Measurements from ENCODE around the gene TBL3.
A peak's percentile ranks its signal among the peaks of the same experiment; 100 is the strongest.

Gene TBL3

GRCh38 chr16:2015947-2016208 lies 44.0 kb downstream of the TBL3 start:
- H3K36me3 ChIP-seq (ENCODE audit: control insufficient read depth in 1 of 2, insufficient read depth in 2 of 2, low read length in 2 of 2) = no peaks in the 10 kb centered on the region
- H3K27ac ChIP-seq (ENCODE audit: low read length) = no peak overlapping the region
- H3K4me1 ChIP-seq (ENCODE audit: control insufficient read depth in 1 of 2, insufficient read depth in 2 of 2, low read length in 2 of 2) = peaks cover 0 to 15% of the 10 kb centered on the region in 2 donors

GRCh38 chr16:2016407-2016922 lies 44.6 kb downstream of the TBL3 start:
- Histone ChIP-seq H3K9me3 (ENCODE audit: control insufficient read depth in 1 of 2, low read length in 2 of 2) (no peaks in the 10 kb centered on the region), H3K27me3 (ENCODE audit: low read depth, low read length) (peaks cover 5% of the 10 kb centered on the region)

More at GRCh38 chr16:2015947-2016208, 44.0 kb downstream of the TBL3 start:
- no peak overlapping the region for H3K4me3 ChIP-seq (ENCODE audit: low read depth in 1 of 2, low read length in 2 of 2)
- peaks cover 5% of the 10 kb centered on the region for H3K27me3 ChIP-seq (ENCODE audit: low read depth, low read length)
- no peaks in the 10 kb centered on the region for H3K9me3 ChIP-seq (ENCODE audit: control insufficient read depth in 1 of 2, low read length in 2 of 2)

DNA sequence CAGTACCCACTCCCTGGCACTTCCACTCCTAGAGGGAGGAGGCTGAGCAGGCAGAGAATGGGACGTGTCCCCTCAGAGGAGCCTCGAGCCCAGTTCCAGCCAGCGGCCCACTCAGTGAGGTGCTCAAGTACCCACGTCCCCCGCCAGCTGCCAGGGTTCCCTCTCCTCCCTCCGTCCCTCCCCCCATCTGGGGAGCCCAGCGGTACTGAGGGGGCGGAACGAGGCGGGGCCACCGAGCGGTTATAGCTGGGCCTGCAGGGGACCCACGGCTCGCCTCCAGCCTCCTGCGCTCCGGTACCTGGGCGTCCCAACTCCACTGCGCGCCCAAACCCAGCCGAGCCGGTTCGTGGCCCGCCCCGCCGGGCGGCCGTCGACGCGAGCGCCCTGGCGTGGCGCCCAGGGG lies 47.7 kb downstream of the TBL3 start, which contains the start of gene NPW:
Gene NPW, plus strand, starts transcription at position 268 of the 403 bp plus-strand sequence.
- Histone ChIP-seq H3K27me3 (ENCODE audit: low read depth, low read length) (peaks cover 5% of the 10 kb centered on the region), H3K36me3 (ENCODE audit: control insufficient read depth in 1 of 2, insufficient read depth in 2 of 2, low read length in 2 of 2) (no peaks in the 10 kb centered on the region), H3K4me3 (ENCODE audit: low read depth in 1 of 2, low read length in 2 of 2) (no peak within 1 kb of the TSS), H3K4me1 (ENCODE audit: control insufficient read depth in 1 of 2, insufficient read depth in 2 of 2, low read length in 2 of 2) (peaks cover 0 to 34% of the 10 kb centered on the region in 2 donors), H3K27ac (ENCODE audit: low read length) (no peak within 1 kb of the TSS), H3K9me3 (ENCODE audit: control insufficient read depth in 1 of 2, low read length in 2 of 2) (no peaks in the 10 kb centered on the region)

More at GRCh38 chr16:2016407-2016922, 44.6 kb downstream of the TBL3 start:
- Histone ChIP-seq H3K4me1 (ENCODE audit: control insufficient read depth in 1 of 2, insufficient read depth in 2 of 2, low read length in 2 of 2) (peaks cover 0 to 16% of the 10 kb centered on the region in 2 donors), H3K36me3 (ENCODE audit: control insufficient read depth in 1 of 2, insufficient read depth in 2 of 2, low read length in 2 of 2) (no peaks in the 10 kb centered on the region), H3K27ac (ENCODE audit: low read length) (no peak overlapping the region), H3K4me3 (ENCODE audit: low read depth in 1 of 2, low read length in 2 of 2) (no peak overlapping the region)

DNA sequence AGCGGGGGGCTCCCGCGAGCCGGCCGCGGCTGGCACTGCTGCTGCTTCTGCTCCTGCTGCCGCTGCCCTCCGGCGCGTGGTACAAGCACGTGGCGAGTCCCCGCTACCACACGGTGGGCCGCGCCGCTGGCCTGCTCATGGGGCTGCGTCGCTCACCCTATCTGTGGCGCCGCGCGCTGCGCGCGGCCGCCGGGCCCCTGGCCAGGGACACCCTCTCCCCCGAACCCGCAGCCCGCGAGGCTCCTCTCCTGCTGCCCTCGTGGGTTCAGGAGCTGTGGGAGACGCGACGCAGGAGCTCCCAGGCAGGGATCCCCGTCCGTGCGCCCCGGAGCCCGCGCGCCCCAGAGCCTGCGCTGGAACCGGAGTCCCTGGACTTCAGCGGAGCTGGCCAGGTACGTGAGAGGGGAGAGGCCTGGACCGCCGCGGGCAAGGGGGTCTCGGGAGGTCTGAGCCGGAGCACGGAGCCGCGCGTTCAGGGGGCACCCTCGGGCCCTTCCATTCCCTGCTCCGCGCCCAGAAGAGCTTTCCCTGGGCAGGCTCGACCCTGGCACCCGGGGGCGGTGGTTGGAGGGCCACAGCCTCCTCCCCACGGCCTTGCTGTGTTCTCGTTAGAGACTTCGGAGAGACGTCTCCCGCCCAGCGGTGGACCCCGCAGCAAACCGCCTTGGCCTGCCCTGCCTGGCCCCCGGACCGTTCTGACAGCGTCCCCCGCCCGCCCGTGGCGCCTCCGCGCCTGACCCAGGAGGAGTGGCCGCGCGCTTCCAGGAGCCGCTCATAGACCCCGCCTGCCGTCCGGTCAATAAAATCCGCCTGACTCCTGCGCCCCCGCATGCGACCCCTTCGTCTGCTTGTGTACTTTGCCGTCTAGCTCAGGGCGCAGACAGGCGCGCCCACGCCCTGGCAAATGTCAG lies 48.3 kb downstream of the TBL3 start:
- no peak overlapping the region for H3K27ac ChIP-seq (ENCODE audit: low read length)
- peaks cover 0 to 34% of the 10 kb centered on the region in 2 donors for H3K4me1 ChIP-seq (ENCODE audit: control insufficient read depth in 1 of 2, insufficient read depth in 2 of 2, low read length in 2 of 2)
- H3K9me3 ChIP-seq (ENCODE audit: control insufficient read depth in 1 of 2, low read length in 2 of 2) = no peaks in the 10 kb centered on the region
- H3K36me3 ChIP-seq (ENCODE audit: control insufficient read depth in 1 of 2, insufficient read depth in 2 of 2, low read length in 2 of 2) = no peaks in the 10 kb centered on the region
- no peak overlapping the region for H3K4me3 ChIP-seq (ENCODE audit: low read depth in 1 of 2, low read length in 2 of 2)
- H3K27me3 ChIP-seq (ENCODE audit: low read depth, low read length) = peaks cover 5% of the 10 kb centered on the region

DNA sequence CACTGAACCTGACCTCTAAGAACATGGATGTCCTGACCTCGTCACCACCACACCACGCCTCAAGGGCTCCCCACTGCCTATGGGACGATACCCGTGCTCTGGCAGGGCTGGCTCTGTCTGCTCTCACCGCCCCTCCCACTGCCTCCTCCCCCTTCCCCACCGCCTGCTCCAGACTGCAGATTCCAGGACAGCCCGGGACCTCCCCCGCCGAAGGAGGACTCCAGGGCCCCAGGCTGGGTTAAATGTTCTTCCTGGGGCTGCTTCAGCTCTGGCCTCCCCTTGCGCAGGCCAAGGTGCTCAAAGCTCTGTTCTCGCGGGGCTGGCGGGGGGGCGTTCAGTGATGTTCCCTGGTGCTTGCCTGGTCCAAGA lies 50.9 kb downstream of the TBL3 start:
- no peaks in the 10 kb centered on the region for H3K36me3 ChIP-seq (ENCODE audit: control insufficient read depth in 1 of 2, insufficient read depth in 2 of 2, low read length in 2 of 2)
- peaks cover 3 to 53% of the 10 kb centered on the region in 2 donors for H3K4me1 ChIP-seq (ENCODE audit: control insufficient read depth in 1 of 2, insufficient read depth in 2 of 2, low read length in 2 of 2)
- peak overlapping the region; percentile 33 to 58 for H3K4me3 ChIP-seq (ENCODE audit: low read depth in 1 of 2, low read length in 2 of 2)
- no peak overlapping the region for H3K27ac ChIP-seq (ENCODE audit: low read length)
- H3K27me3 ChIP-seq (ENCODE audit: low read depth, low read length) = peaks cover 5% of the 10 kb centered on the region
- H3K9me3 ChIP-seq (ENCODE audit: control insufficient read depth in 1 of 2, low read length in 2 of 2) = no peaks in the 10 kb centered on the region

- H3K9me3 ChIP-seq (ENCODE audit: control insufficient read depth in 1 of 2, low read length in 2 of 2) = no peaks in the 10 kb centered on the region
- no peak overlapping the region for H3K27ac ChIP-seq (ENCODE audit: low read length)
- peaks cover 5% of the 10 kb centered on the region for H3K27me3 ChIP-seq (ENCODE audit: low read depth, low read length)
- peak overlapping the region; percentile 39 to 58 for H3K4me3 ChIP-seq (ENCODE audit: low read depth in 1 of 2, low read length in 2 of 2)
- H3K4me1 ChIP-seq (ENCODE audit: control insufficient read depth in 1 of 2, insufficient read depth in 2 of 2, low read length in 2 of 2) = peaks cover 6 to 59% of the 10 kb centered on the region in 2 donors
- no peaks in the 10 kb centered on the region for H3K36me3 ChIP-seq (ENCODE audit: control insufficient read depth in 1 of 2, insufficient read depth in 2 of 2, low read length in 2 of 2)
These were observed 51.5 kb downstream of the TBL3 start for GRCh38 chr16:2023092-2024031.

DNA sequence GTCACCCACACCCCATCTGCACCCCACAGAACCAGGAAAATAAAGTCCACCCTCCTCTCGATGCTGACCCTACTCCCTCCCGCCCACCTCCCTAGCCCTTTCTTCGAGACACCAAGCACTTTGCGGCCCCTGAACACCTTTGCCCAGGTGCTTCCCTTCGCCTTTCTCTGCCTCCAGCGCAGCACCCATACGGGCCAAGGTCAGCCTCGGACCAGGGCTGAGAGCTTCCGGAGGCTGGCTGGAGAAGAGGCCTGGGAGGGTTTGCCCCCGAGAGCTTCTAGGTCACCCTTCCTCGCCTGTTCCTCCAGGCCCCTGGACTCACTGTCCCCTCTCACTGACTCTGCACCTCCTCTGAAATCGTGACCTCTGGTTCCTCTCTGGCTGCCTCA lies 52.2 kb downstream of the TBL3 start:
- Histone ChIP-seq H3K9me3 (ENCODE audit: control insufficient read depth in 1 of 2, low read length in 2 of 2) (no peaks in the 10 kb centered on the region), H3K27ac (ENCODE audit: low read length) (no peak overlapping the region), H3K36me3 (ENCODE audit: control insufficient read depth in 1 of 2, insufficient read depth in 2 of 2, low read length in 2 of 2) (no peaks in the 10 kb centered on the region), H3K27me3 (ENCODE audit: low read depth, low read length) (peaks cover 5% of the 10 kb centered on the region), H3K4me3 (ENCODE audit: low read depth in 1 of 2, low read length in 2 of 2) (peak overlapping the region in 1 of 2 donors; percentile 58), H3K4me1 (ENCODE audit: control insufficient read depth in 1 of 2, insufficient read depth in 2 of 2, low read length in 2 of 2) (peaks cover 6 to 63% of the 10 kb centered on the region in 2 donors)

DNA sequence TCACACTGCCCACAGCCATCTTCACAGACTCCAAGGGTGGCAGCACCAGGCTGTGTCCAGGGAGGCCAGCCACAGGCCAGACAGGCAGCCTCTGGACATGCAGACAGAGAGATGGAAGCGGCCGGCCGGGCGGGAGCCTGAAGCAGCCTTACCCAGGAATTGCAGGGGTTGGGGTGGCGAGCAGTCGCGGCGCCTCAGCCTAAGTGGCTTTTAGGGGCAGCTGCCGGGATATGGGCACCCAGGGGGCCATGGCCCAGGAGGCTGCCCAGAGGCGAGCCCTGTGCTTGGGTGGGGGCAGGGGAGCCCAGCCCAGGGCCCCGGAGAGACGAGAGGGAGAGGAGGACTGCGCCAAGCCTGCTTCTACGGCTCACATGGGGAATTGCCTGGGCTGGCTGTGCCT lies 53.4 kb downstream of the TBL3 start:
- no peaks in the 10 kb centered on the region for H3K9me3 ChIP-seq (ENCODE audit: control insufficient read depth in 1 of 2, low read length in 2 of 2)
- H3K4me1 ChIP-seq (ENCODE audit: control insufficient read depth in 1 of 2, insufficient read depth in 2 of 2, low read length in 2 of 2) = peaks cover 6 to 57% of the 10 kb centered on the region in 2 donors
- H3K27me3 ChIP-seq (ENCODE audit: low read depth, low read length) = no peaks in the 10 kb centered on the region
- no peak overlapping the region for H3K27ac ChIP-seq (ENCODE audit: low read length)
- H3K4me3 ChIP-seq (ENCODE audit: low read depth in 1 of 2, low read length in 2 of 2) = no peak overlapping the region
- no peaks in the 10 kb centered on the region for H3K36me3 ChIP-seq (ENCODE audit: control insufficient read depth in 1 of 2, insufficient read depth in 2 of 2, low read length in 2 of 2)

- Histone ChIP-seq H3K27ac (ENCODE audit: low read length) (no peak overlapping the region), H3K36me3 (ENCODE audit: control insufficient read depth in 1 of 2, insufficient read depth in 2 of 2, low read length in 2 of 2) (no peaks in the 10 kb centered on the region), H3K9me3 (ENCODE audit: control insufficient read depth in 1 of 2, low read length in 2 of 2) (no peaks in the 10 kb centered on the region), H3K4me1 (ENCODE audit: control insufficient read depth in 1 of 2, insufficient read depth in 2 of 2, low read length in 2 of 2) (peaks cover 6 to 51% of the 10 kb centered on the region in 2 donors), H3K4me3 (ENCODE audit: low read depth in 1 of 2, low read length in 2 of 2) (peak overlapping the region in 1 of 2 donors; percentile 45), H3K27me3 (ENCODE audit: low read depth, low read length) (no peaks in the 10 kb centered on the region)
These were observed 54.1 kb downstream of the TBL3 start for GRCh38 chr16:2025878-2026460.

GRCh38 chr16:2026461-2027023 lies 54.7 kb downstream of the TBL3 start, which contains the start of gene NHERF2:
Gene NHERF2, plus strand, starts transcription at chr16:2026902. Its CDS starts 104 bp downstream, at chr16:2027006.
- no peaks in the 10 kb centered on the region for H3K9me3 ChIP-seq (ENCODE audit: control insufficient read depth in 1 of 2, low read length in 2 of 2)
- peak within 1 kb of the TSS; percentile 69 to 78 for H3K4me3 ChIP-seq (ENCODE audit: low read depth in 1 of 2, low read length in 2 of 2)
- no peaks in the 10 kb centered on the region for H3K27me3 ChIP-seq (ENCODE audit: low read depth, low read length)
- H3K4me1 ChIP-seq (ENCODE audit: control insufficient read depth in 1 of 2, insufficient read depth in 2 of 2, low read length in 2 of 2) = peaks cover 6 to 51% of the 10 kb centered on the region in 2 donors
- H3K36me3 ChIP-seq (ENCODE audit: control insufficient read depth in 1 of 2, insufficient read depth in 2 of 2, low read length in 2 of 2) = no peaks in the 10 kb centered on the region
- H3K27ac ChIP-seq (ENCODE audit: low read length) = no peak within 1 kb of the TSS
